ENCODE data around the gene TGFBR3.

Gene TGFBR3

DNA sequence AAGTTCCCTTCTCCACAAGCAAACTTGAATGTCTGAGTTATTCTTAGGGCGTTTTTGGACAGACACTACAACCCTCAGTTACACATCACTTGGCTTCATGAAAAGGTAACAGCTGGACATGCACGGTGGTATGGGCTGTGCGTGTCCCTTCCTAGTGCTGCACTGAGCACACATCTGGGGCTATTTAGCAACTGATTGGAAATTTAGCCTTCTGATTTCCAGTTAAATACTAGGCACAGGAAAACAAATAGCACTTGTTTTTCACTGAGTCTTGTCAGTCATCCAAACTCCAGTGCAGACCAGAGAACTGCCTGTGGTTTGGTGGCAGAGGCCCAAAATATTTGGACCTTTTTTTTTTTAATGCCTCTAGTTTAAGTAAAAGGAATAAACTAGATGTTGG lies 134.7 kb downstream of the TGFBR3 start:
- no peak for DNase-seq

GRCh38 chr1:91750398-91750996 lies 135.5 kb downstream of the TGFBR3 start:
- no peak for DNase-seq

DNA sequence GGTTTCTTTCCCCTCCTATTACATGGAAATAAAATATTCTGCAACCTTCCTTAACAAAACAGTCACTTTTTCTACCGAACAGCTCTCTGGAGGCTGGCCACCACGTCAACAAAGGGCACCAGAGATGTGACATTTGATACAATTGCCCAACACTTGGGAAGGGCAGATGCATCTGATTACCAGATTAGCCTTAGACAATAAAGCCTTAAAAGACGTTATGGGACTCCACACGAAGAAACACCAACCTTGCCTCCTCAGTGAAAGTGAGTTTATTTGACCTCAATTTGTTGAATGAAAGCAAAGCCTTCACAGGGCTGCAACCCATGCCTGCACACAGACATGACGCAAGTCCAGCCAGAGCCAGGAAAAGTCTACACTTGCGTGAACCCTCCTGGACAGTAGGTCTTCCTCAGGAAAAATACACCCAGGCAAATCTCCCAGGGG lies 136.1 kb downstream of the TGFBR3 start:
- DNase-seq = no peak

- DNase-seq = no peak
These were observed 138.3 kb downstream of the TGFBR3 start for GRCh38 chr1:91747666-91748065.

DNA sequence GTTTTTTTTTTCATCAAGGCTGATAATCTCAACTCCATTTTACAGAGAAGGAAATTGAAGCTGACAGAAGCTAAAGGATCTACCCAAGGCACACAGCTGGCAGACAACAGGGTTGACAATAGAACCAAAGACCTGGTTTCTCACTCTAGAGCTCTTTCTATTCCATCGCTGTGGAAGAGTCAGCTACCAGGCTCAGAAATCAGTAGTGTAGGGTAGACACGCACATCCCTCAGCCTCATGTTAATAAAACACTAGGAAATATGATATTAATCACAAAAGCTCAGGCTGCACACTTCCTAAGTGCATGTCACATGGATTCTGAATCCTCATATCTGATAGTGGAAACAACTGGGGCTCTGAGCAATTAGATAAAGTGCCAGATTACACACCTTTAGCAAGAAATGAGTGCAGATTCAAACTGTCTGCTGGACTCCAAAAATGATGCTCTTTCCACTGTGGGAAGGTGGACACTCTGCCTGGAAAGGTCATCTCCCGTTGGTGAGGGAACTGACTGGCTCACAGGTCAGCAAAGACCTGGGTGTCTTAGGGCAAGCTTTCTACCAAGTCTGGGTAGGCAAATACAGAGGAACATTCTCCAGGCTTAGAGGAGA lies 139.1 kb downstream of the TGFBR3 start:
- DNase-seq = no peak

- DNase-seq = no peak
These were observed 140.1 kb downstream of the TGFBR3 start for GRCh38 chr1:91745640-91746373.

GRCh38 chr1:91744953-91745639 lies 140.9 kb downstream of the TGFBR3 start:
- no peak for DNase-seq

- DNase-seq = no peak
These were observed 143.1 kb downstream of the TGFBR3 start for GRCh38 chr1:91742848-91743292.

DNA sequence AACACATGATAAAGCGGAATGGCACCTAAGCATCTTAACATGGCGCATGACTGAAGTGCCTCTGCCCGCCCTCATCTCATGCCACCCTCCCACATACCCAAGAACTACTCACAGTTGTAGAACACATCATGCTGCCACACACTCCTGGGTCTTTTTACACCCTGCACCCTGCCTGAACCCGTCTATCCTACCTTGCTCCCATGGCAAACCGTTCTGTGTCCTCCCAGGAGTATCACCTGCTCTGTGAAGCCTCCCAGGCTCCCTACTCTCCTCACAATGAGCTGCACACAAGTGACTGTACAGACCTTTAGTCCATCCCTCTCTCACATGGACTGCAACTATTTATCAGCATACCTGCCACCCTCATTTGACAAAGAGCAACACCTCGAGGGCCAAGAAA lies 144.0 kb downstream of the TGFBR3 start:
- DNase-seq = no peak

DNA sequence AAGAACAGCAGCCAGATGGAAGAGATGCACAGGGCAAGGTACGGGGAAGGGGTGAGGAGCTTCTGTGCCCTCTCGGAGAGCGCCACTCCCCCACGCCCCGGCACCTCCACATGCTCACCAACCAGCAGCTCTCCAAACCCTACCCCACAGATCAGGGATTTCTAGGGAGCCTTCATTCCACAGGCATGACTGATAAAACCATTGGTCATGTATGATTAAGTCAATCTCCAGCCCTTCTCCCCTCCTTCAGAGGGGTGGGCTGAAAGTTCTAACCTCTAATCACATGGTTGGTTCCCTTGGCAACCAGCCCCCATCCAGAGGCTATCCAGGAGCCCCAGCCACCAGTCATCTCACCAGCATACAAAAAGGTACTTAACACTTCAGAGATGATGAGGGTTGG lies 144.7 kb downstream of the TGFBR3 start:
- DNase-seq = no peak

- no peak for DNase-seq
These were observed 148.3 kb downstream of the TGFBR3 start for GRCh38 chr1:91737650-91738049.

GRCh38 chr1:91736715-91737615 lies 149.0 kb downstream of the TGFBR3 start:
- no peak for DNase-seq

- DNase-seq = no peak
These were observed 149.7 kb downstream of the TGFBR3 start for GRCh38 chr1:91736146-91736714.

DNA sequence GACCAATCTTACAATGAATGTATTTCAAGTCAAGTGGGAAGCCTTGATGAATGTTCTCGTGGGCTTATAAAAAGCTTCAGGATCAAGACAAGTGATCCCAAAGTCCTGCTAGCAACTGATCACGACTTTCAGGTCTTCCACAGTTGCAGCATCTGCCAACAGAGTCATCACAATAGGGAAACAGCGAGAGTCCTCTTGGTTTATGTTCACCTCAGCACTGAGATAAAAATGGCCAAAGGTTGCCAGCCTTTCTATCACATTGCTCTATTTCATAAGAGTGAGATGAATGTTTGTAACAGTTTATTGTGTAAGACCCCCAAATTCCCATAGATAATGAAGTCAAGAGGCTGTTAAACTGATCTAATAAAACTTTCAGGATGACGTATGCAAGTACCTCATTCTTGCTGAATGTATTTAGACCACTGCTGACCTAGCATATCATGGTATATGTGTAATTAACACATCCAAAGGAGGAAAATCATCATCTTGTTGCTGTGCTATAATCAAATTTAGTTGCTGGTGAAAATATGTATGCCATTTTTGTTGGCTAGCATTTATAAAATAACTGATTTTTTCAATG lies 150.6 kb downstream of the TGFBR3 start:
- no peak for DNase-seq

DNA sequence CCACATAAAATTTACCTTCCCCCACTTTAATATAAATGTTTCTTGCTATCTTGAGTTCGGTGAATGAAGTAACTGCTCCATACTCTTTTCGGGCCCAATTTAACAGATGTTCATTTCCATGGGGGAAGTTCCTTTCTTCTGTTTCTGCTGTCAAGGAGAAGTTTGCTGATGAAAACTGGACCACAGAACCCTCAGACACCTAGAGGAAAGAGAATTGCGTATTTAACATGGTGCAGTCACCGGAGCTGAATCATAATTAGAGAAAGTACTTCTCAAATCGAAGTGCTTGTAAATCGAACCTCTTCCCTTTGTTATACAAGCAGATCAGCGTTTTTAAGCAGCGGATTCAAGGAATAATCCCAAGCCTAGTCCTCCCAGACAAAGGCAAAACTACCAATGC lies 151.2 kb downstream of the TGFBR3 start:
- DNase-seq = no peak

GRCh38 chr1:91733108-91733710 lies 152.7 kb downstream of the TGFBR3 start:
- no peak for DNase-seq

- no peak for DNase-seq
These were observed 153.5 kb downstream of the TGFBR3 start for GRCh38 chr1:91732291-91733107.

DNA sequence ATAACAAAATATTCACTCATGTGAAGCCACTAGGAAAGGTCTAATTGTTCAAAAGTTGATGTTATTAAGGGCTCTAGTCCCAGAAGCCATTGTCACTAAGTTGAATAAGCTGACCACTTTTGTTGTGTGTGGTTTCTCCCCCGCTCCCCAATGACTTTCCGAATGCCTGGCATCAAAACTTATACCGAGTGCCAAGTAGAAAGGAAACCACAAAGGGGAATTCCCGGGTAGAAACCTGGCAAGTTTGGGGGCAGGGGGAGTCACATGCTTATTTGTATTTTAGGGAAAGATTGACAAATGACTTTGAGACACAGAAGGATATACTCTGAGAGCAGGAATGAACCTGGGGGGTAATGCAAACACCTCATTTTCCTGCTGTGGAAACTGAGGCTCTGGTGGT lies 154.1 kb downstream of the TGFBR3 start:
- DNase-seq = no peak

GRCh38 chr1:91730801-91731732 lies 154.9 kb downstream of the TGFBR3 start:
- DNase-seq = no peak
